K562 (cell line): ENCODE measurements around the gene VGF. TPM values are rescaled to one million over a fixed set of nuclear protein-coding genes. Genes with fewer than 3 reads are reported as not detected.
A peak's percentile ranks its signal among the peaks of the same experiment; 100 is the strongest.

Source experiments
- ATAC-seq: fragments of 200-7000 bp; cut with Tn5 transposase; 3 replicates; pipeline ENCODE4 v1.9.1; 2020; ENCODE audit warnings: moderate library complexity
- BruUV-seq: library from RNA; stranded (reverse); fragments of 400-500 nt; replicated peaks from 2 replicates; lab custom pipeline; 2021; lab: Mats Ljungman, UMichigan
- CTCF ChIA-PET: fragments of 300-600 bp; formaldehyde crosslinking; extraction: SDS; loops from one replicate; lab custom pipeline; 2021; ENCODE audit warnings: low intra/inter-chr PET ratio; lab: Yijun Ruan, JAX
- POLR2A ChIA-PET: fragments of 300-600, 350-650 bp; sonication (Branson Sonifier 250); formaldehyde crosslinking; extraction: SDS; loops from one replicate; lab custom pipeline; 2021; ENCODE audit warnings: antibody characterized with exemption, inconsistent platforms; lab: Yijun Ruan, JAX
- DNase-seq, 4 experiments: peaks; one replicate each; pipeline versions ENCODE4 v3.0.0 to v3.0.0-alpha.2; 2011 to 2018; ENCODE audit warnings: low spot score in 3 of 4, mixed read lengths in 3 of 4; ENCODE audit errors: extremely low read depth in 1 of 4
- FAIRE-seq: peaks from 2 replicates; lab custom pipeline; 2011; peaks lifted over from hg19 to GRCh38; lab: Jason Lieb, UNC
- H2AFZ ChIP-seq: 2 replicates; pipeline ENCODE4 v1.6.0; 2011; ENCODE audit warnings: low read depth, low read length, control low read depth, inconsistent platforms
- H3K27ac ChIP-seq: fragments of 200-600 bp; 3 replicates; pipeline ENCODE4 v1.8.0; 2011; ENCODE audit warnings: low read depth, mild to moderate bottlenecking, control low read depth, inconsistent platforms, low read length, moderate library complexity, mixed read lengths; ENCODE audit errors: extremely low read depth
- H3K27me3 ChIP-seq, 2 experiments: fragments of 300-600 bp in 1 of 2; 2 replicates in 1 of 2; 3 replicates in 1 of 2; pipeline versions ENCODE4 v1.6.0 to v1.8.0; 2011; ENCODE audit warnings: inconsistent platforms in 2 of 2, low read length in 2 of 2, mild to moderate bottlenecking in 1 of 2, mixed read lengths in 1 of 2, moderate library complexity in 1 of 2; ENCODE audit not compliant: control insufficient read depth in 2 of 2, insufficient read depth in 2 of 2
- H3K36me3 ChIP-seq: fragments of 300-600 bp; 3 replicates; pipeline ENCODE4 v1.8.0; 2011; ENCODE audit warnings: mild to moderate bottlenecking, low read length, inconsistent platforms; ENCODE audit not compliant: control insufficient read depth, insufficient read depth
- H3K4me1 ChIP-seq, 2 experiments: fragments of 200-600 bp in 1 of 2; replicated peaks in 1 of 2; 2 replicates in 1 of 2; 3 replicates in 1 of 2; pipeline versions ENCODE4 v1.5.1 to v1.8.0; 2011; ENCODE audit warnings: inconsistent platforms in 2 of 2, low read length in 2 of 2, mild to moderate bottlenecking in 1 of 2, mixed read lengths in 1 of 2, moderate library complexity in 1 of 2; ENCODE audit not compliant: control insufficient read depth in 2 of 2, insufficient read depth in 2 of 2
- H3K4me2 ChIP-seq: 2 replicates; pipeline ENCODE4 v1.6.1; 2011; ENCODE audit warnings: low read length, control low read depth, inconsistent platforms, mixed read lengths; ENCODE audit not compliant: insufficient read depth
- H3K4me3 ChIP-seq: fragments of 200-600 bp; sonication (generic), shearing (Covaris generic); 2 replicates; pipeline ENCODE4 v1.5.1; 2016; ENCODE audit warnings: control low read depth, inconsistent platforms
- H3K79me2 ChIP-seq: fragments of 200-600 bp; 3 replicates; pipeline ENCODE4 v1.8.0; 2011; ENCODE audit warnings: low read length, inconsistent platforms; ENCODE audit not compliant: control insufficient read depth, insufficient read depth
- H3K9ac ChIP-seq, 2 experiments: 2 replicates each; pipeline versions ENCODE4 v1.6.0 to v1.6.1; 2011; ENCODE audit warnings: low read depth in 2 of 2, low read length in 2 of 2, control low read depth in 1 of 2, inconsistent platforms in 1 of 2, mild to moderate bottlenecking in 1 of 2, mixed read lengths in 1 of 2; ENCODE audit not compliant: insufficient read depth in 1 of 2
- H3K9me1 ChIP-seq: one replicate; pipeline ENCODE4 v1.6.0; 2011; ENCODE audit warnings: inconsistent platforms, mild to moderate bottlenecking, low read length, moderate library complexity; ENCODE audit not compliant: control insufficient read depth, insufficient read depth
- H3K9me3 ChIP-seq: replicated peaks from 2 replicates; pipeline ENCODE4 v1.5.1; 2011; ENCODE audit warnings: low read depth, low read length, inconsistent platforms; ENCODE audit not compliant: control insufficient read depth, insufficient read depth
- H4K20me1 ChIP-seq: replicated peaks from 2 replicates; pipeline ENCODE4 v1.6.1; 2011; ENCODE audit warnings: low read length, inconsistent platforms, mixed read lengths; ENCODE audit not compliant: control insufficient read depth, insufficient read depth
- ADNP ChIP-seq: fragments of 200-800 bp; sonication (Bioruptor generic); IDR thresholded peaks from 2 replicates; pipeline ENCODE4 v1.6.1; 2016; ENCODE audit warnings: missing genetic modification characterization, missing compliant biosample characterization
- CXXC5 ChIP-seq: fragments of 250-450 bp; sonication (Bioruptor Pico); IDR thresholded peaks from 2 replicates; pipeline ENCODE4 v1.8.0; 2022; ENCODE audit warnings: inconsistent platforms, mild to moderate bottlenecking, moderate library complexity
- EGR1 ChIP-seq: fragments of 450-650 bp; conservative IDR thresholded peaks from 2 replicates; pipeline ENCODE4 v1.6.1; 2017; ENCODE audit warnings: mild to moderate bottlenecking
- FOSL1 ChIP-seq: fragments of 200-800 bp; sonication (Bioruptor generic); conservative IDR thresholded peaks from 2 replicates; pipeline ENCODE4 v1.6.1; 2016; ENCODE audit warnings: missing genetic modification characterization, missing compliant biosample characterization
- FOXK2 ChIP-seq, 2 experiments: fragments of 450-650 bp; IDR thresholded peaks in 1 of 2; conservative IDR thresholded peaks in 1 of 2; 2 replicates each; pipeline ENCODE4 v1.6.1; 2016; ENCODE audit warnings: low read depth in 2 of 2, mild to moderate bottlenecking in 1 of 2
- JUNB ChIP-seq: fragments of 450-650 bp; formaldehyde crosslinking; conservative IDR thresholded peaks from 2 replicates; pipeline ENCODE4 v1.4.0; 2020; ENCODE audit warnings: mild to moderate bottlenecking
- KDM5B ChIP-seq: fragments of 200-600 bp; sonication (generic); IDR thresholded peaks from 2 replicates; pipeline ENCODE4 v1.6.1; 2012; ENCODE audit warnings: low read depth, mild to moderate bottlenecking, moderate library complexity, low read length, control low read depth, inconsistent platforms; ENCODE audit not compliant: insufficient replicate concordance
- MTA2 ChIP-seq: fragments of 450-650 bp; IDR thresholded peaks from 2 replicates; pipeline ENCODE4 v1.6.1; 2016; ENCODE audit warnings: low read depth
- MYC ChIP-seq, 2 experiments: fragments of 250-450 bp in 1 of 2; sonication (Bioruptor Pico) in 1 of 2; IDR thresholded peaks; 2 replicates each; pipeline versions ENCODE4 v1.5.1 to v1.6.1; 2012 to 2021; ENCODE audit warnings: low read depth in 2 of 2, borderline replicate concordance in 1 of 2, improper control_type of control experiment in 1 of 2, low read length in 1 of 2, mild to moderate bottlenecking in 1 of 2, moderate library complexity in 1 of 2
- NFRKB ChIP-seq: fragments of 450-650 bp; IDR thresholded peaks from 2 replicates; pipeline ENCODE4 v1.6.1; 2016; ENCODE audit warnings: low read depth
- SMAD2 ChIP-seq: fragments of 150-350 bp; IDR thresholded peaks from 2 replicates; pipeline ENCODE4 v1.6.1; 2014; ENCODE audit warnings: low read depth, mild to moderate bottlenecking, low read length
- whole genome bisulfite sequencing: fragments of 100-300 bp; shearing (Covaris generic); methylation state at CpG from one replicate; pipeline ENCODE4 v1.1.6; 2016; ENCODE audit warnings: low coverage, mixed read lengths; ENCODE audit not compliant: insufficient coverage; ENCODE audit errors: missing lambda C conversion rate; 5-methylcytosine and 5-hydroxymethylcytosine counted together
- in situ Hi-C: fragments of 300-500 bp; cut with MboI; formaldehyde crosslinking; loops from 4 replicates; pipeline ENCODE4 v1.15.0; 2018; ENCODE audit warnings: inconsistent platforms, mixed read lengths
- intact Hi-C: fragments of 100-400 bp; cut with micrococcal nuclease; formaldehyde crosslinking; loops from 2 replicates; pipeline ENCODE4 v1.14.2; 2022
- polyA plus RNA-seq, 8 experiments: library from polyadenylated mRNA; depleted of rRNA in 4 of 8; stranded (reverse) in 5 of 8; unstranded in 3 of 8; fragments of >200 nt; fragmentation: Nextera tagmentation in 2 of 8; fragmentation: Illumina TruSeq in 1 of 8; extraction: Ambion mirVana in 2 of 8; extraction: Trizol in 1 of 8; gene quantifications; 2 replicates each; pipeline versions ENCODE4 v1.2.1 to v1.2.3, GENCODE V29; 2011 to 2014; ENCODE audit warnings: inconsistent platforms in 1 of 8, missing spikeins in 1 of 8
- total RNA-seq, 7 experiments: library from RNA; depleted of rRNA in 6 of 7; stranded (reverse); fragments of >200 nt in 6 of 7; fragmentation: Illumina TruSeq in 2 of 7; extraction: Trizol in 2 of 7; gene quantifications; 2 replicates each; pipeline versions ENCODE4 v1.2.1 to v1.2.3, GENCODE V29; 2011 to 2021; ENCODE audit warnings: low replicate concordance in 1 of 7
- TF ChIP-seq, protein P1 (sequence below): fragments of 450-650 bp; IDR thresholded peaks from 2 replicates; pipeline ENCODE4 v1.6.1; 2016; ENCODE audit warnings: missing biosample characterization, missing genetic modification characterization
- TF ChIP-seq, protein P2 (sequence below): sonication (generic); formaldehyde crosslinking; IDR thresholded peaks from 2 replicates; pipeline ENCODE4 v1.8.0; 2022; ENCODE audit warnings: missing genetic modification reagents, mild to moderate bottlenecking, moderate library complexity, borderline replicate concordance
- TF ChIP-seq, protein P3 (sequence below): sonication (generic); formaldehyde crosslinking; IDR thresholded peaks from 2 replicates; pipeline ENCODE4 v1.8.1; 2023; ENCODE audit warnings: mild to moderate bottlenecking, missing genetic modification reagents

Gene VGF
- total and polyA plus RNA-seq, 9 of the 15 experiments (the other 6 are each of a cell fraction or from before 2014, with no cell fraction given): 0.03 to 5.7 (median 0.34) TPM

DNA sequence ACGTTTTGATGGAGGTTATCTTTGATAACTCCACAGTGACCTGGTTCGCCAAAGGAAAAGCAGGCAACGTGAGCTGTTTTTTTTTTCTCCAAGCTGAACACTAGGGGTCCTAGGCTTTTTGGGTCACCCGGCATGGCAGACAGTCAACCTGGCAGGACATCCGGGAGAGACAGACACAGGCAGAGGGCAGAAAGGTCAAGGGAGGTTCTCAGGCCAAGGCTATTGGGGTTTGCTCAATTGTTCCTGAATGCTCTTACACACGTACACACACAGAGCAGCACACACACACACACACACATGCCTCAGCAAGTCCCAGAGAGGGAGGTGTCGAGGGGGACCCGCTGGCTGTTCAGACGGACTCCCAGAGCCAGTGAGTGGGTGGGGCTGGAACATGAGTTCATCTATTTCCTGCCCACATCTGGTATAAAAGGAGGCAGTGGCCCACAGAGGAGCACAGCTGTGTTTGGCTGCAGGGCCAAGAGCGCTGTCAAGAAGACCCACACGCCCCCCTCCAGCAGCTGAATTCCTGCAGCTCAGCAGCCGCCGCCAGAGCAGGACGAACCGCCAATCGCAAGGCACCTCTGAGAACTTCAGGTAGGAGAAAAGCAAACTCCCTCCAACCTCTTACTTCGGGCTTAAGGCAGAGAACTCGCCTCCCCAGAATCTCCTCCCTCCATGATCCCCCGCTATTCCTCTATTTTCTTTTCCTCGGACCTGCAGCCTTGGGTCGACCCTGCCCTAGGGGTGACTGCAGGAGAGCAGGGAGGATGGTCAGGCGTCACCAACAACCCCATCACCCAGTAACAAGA, 38.5 kb downstream of the VGF start, which contains the start of gene SERPINE1:
SERPINE1 (plus strand) TSS at position 454 of the 809 bp plus-strand sequence. CDS start 1,290 bp downstream, outside the sequence.
- H3K36me3 ChIP-seq: no peaks in the 10 kb centered on the region
- peak; percentile 70 for ATAC-seq
- peaks cover 28 to 40% of the 10 kb centered on the region in 2 experiments for H3K4me1 ChIP-seq
- CTCF ChIA-PET: interaction anchor here (0.8 kb wide), 1 partner anchor 12 kb away, joined by 3 read pairs; no protein-coding TSS in a partner anchor
- H3K4me2 ChIP-seq: peak within 1 kb of the TSS; percentile 79
- WGBS: 25% methylated on average over 22 of the region's 22 CpGs
- no peaks in the 10 kb centered on the region for H3K79me2 ChIP-seq
- H3K9me1 ChIP-seq: no peaks in the 10 kb centered on the region
- H4K20me1 ChIP-seq: no peaks in the 10 kb centered on the region
- intact Hi-C loops (no loop called here), in situ Hi-C loops (no loop called here)
- peak; percentile 68 to 79 (median 71) for DNase-seq
- FAIRE-seq: peak; percentile 73
- peak within 1 kb of the TSS; percentile 23 to 37; a peak in 3 of 4 replicates for H3K9ac ChIP-seq
- no peak within 1 kb of the TSS for H3K4me3 ChIP-seq
- H3K27ac ChIP-seq: no peak within 1 kb of the TSS; the same call in 2 of the 3 replicates
- POLR2A ChIA-PET: interaction anchor here (1.4 to 2.7 kb wide), 3 partner anchors 11 to 27 kb away, joined by 5 to 10 read pairs (median 6); no protein-coding TSS in a partner anchor
- no peaks in the 10 kb centered on the region for H3K27me3 ChIP-seq
- BruUV-seq: no TSS peak
- H2AFZ ChIP-seq: peak within 1 kb of the TSS; percentile 94
- no peaks in the 10 kb centered on the region for H3K9me3 ChIP-seq
- TF ChIP-seq MTA2 (no peak), CXXC5 (peak; percentile 31; the same call in 1 of the 2 replicates), NFRKB (peak; percentile 49; the same call in 1 of the 2 replicates), FOSL1 (0 out of 2 replicates have a peak, but pooled peaks have one; percentile 51), EGR1 (peak; percentile 90), SMAD2 (no peak), MYC (IDR thresholded peaks at IDR 0.05; ENCODE audit: low read depth, low read length) (peak; percentile 5; the same call in 1 of the 2 replicates), MYC (CRISPR knock-in tag; IDR thresholded peaks at IDR 0.05; ENCODE audit: borderline replicate concordance, low read depth) (peak; percentile 4; the same call in 1 of the 2 replicates), KDM5B (peak; percentile 83), JUNB (CRISPR knock-in tag) (no peak), ADNP (tag) (no peak), FOXK2 (conservative IDR thresholded peaks at IDR 0.05 in 1 of 2, IDR thresholded peaks at IDR 0.05 in 1 of 2; ENCODE audit: low read depth in 2 of 2) (0 out of 4 replicates have a peak, but pooled peaks of 1 of the 2 experiments have one; percentile 26)
- TF ChIP-seq, protein P1, sequence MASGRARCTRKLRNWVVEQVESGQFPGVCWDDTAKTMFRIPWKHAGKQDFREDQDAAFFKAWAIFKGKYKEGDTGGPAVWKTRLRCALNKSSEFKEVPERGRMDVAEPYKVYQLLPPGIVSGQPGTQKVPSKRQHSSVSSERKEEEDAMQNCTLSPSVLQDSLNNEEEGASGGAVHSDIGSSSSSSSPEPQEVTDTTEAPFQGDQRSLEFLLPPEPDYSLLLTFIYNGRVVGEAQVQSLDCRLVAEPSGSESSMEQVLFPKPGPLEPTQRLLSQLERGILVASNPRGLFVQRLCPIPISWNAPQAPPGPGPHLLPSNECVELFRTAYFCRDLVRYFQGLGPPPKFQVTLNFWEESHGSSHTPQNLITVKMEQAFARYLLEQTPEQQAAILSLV: peak; percentile 18; the same call in 1 of the 2 replicates
- TF ChIP-seq, protein P2, sequence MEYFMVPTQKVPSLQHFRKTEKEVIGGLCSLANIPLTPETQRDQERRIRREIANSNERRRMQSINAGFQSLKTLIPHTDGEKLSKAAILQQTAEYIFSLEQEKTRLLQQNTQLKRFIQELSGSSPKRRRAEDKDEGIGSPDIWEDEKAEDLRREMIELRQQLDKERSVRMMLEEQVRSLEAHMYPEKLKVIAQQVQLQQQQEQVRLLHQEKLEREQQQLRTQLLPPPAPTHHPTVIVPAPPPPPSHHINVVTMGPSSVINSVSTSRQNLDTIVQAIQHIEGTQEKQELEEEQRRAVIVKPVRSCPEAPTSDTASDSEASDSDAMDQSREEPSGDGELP: peak; percentile 48; the same call in 1 of the 2 replicates
- TF ChIP-seq, protein P3, sequence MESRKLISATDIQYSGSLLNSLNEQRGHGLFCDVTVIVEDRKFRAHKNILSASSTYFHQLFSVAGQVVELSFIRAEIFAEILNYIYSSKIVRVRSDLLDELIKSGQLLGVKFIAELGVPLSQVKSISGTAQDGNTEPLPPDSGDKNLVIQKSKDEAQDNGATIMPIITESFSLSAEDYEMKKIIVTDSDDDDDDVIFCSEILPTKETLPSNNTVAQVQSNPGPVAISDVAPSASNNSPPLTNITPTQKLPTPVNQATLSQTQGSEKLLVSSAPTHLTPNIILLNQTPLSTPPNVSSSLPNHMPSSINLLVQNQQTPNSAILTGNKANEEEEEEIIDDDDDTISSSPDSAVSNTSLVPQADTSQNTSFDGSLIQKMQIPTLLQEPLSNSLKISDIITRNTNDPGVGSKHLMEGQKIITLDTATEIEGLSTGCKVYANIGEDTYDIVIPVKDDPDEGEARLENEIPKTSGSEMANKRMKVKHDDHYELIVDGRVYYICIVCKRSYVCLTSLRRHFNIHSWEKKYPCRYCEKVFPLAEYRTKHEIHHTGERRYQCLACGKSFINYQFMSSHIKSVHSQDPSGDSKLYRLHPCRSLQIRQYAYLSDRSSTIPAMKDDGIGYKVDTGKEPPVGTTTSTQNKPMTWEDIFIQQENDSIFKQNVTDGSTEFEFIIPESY (CRISPR knock-in tag): 0 out of 2 replicates have a peak, but pooled peaks have one; percentile 8
